IMR-90 (cell line): ENCODE data around the gene ASTN2. TPM values are rescaled to one million over a fixed set of nuclear protein-coding genes. Genes with fewer than 3 reads are reported as not detected.

ENCODE experiments used
- ATAC-seq: fragments of 200-7000 bp; cut with Tn5 transposase; 2 replicates; pipeline ENCODE4 v1.9.1; 2020; ENCODE audit warnings: low read depth, mild to moderate bottlenecking, moderate library complexity
- BruUV-seq: library from RNA; stranded (reverse); fragments of 400-500 nt; replicated peaks from 2 replicates; lab custom pipeline; 2021; lab: Mats Ljungman, UMichigan
- CTCF ChIA-PET: fragments of 300-600 bp; formaldehyde crosslinking; extraction: SDS; loops from one replicate; lab custom pipeline; 2021; ENCODE audit warnings: antibody characterized with exemption; lab: Yijun Ruan, JAX
- POLR2A ChIA-PET: fragments of 300-600 bp; sonication (Branson Sonifier 250); formaldehyde crosslinking; loops from one replicate; lab custom pipeline; 2022; ENCODE audit warnings: antibody characterized with exemption; ENCODE audit not compliant: unreplicated experiment; lab: Charles Lee
- DNase-seq: peaks from one replicate; pipeline ENCODE4 v3.0.0; 2013
- H2AFZ ChIP-seq: replicated peaks from 2 replicates; pipeline ENCODE3; 2013; ENCODE audit warnings: low read length, mild to moderate bottlenecking; ENCODE audit not compliant: poor library complexity
- H2AK5ac ChIP-seq: 2 replicates; pipeline ENCODE4 v1.6.1; 2013; ENCODE audit warnings: low read depth, low read length, inconsistent platforms
- H2AK9ac ChIP-seq: replicated peaks from 2 replicates; pipeline ENCODE3; 2013; ENCODE audit warnings: mild to moderate bottlenecking, low read depth, low read length, moderate library complexity; ENCODE audit not compliant: poor library complexity
- H2BK120ac ChIP-seq: 2 replicates; pipeline ENCODE4 v1.6.1; 2013; ENCODE audit warnings: low read depth, low read length, inconsistent platforms
- H2BK15ac ChIP-seq: 3 replicates; pipeline ENCODE4 v1.6.1; 2013; ENCODE audit warnings: low read depth, low read length, inconsistent platforms
- H2BK20ac ChIP-seq: 2 replicates; pipeline ENCODE4 v1.6.1; 2013; ENCODE audit warnings: low read depth, mild to moderate bottlenecking, inconsistent platforms, low read length, moderate library complexity
- H2BK5ac ChIP-seq: 2 replicates; pipeline ENCODE4 v1.6.1; 2013; ENCODE audit warnings: mild to moderate bottlenecking, low read depth, low read length, inconsistent platforms; ENCODE audit not compliant: poor library complexity, severe bottlenecking
- H3K14ac ChIP-seq: replicated peaks from 2 replicates; pipeline ENCODE4 v1.6.1; 2013; ENCODE audit warnings: low read depth, low read length, inconsistent platforms
- H3K18ac ChIP-seq: 2 replicates; pipeline ENCODE4 v1.6.1; 2013; ENCODE audit warnings: low read depth, low read length, control low read depth
- H3K23ac ChIP-seq: 2 replicates; pipeline ENCODE4 v1.6.1; 2013; ENCODE audit warnings: low read depth, low read length, inconsistent platforms
- H3K27ac ChIP-seq: 2 replicates; pipeline ENCODE4 v1.5.1; 2013; ENCODE audit warnings: mild to moderate bottlenecking, control low read depth, low read length; ENCODE audit not compliant: insufficient read depth
- H3K27me3 ChIP-seq: 2 replicates; pipeline ENCODE4 v1.6.1; 2013; ENCODE audit warnings: low read length; ENCODE audit not compliant: control insufficient read depth, insufficient read depth
- H3K36me3 ChIP-seq: 2 replicates; pipeline ENCODE4 v1.6.1; 2013; ENCODE audit warnings: low read length, mixed read lengths; ENCODE audit not compliant: control insufficient read depth, insufficient read depth
- H3K4ac ChIP-seq: 2 replicates; pipeline ENCODE4 v1.6.1; 2013; ENCODE audit warnings: low read depth, low read length, inconsistent platforms
- H3K4me1 ChIP-seq: 2 replicates; pipeline ENCODE4 v1.6.1; 2013; ENCODE audit warnings: low read length, mixed read lengths; ENCODE audit not compliant: control insufficient read depth, insufficient read depth
- H3K4me2 ChIP-seq: 2 replicates; pipeline ENCODE4 v1.6.1; 2013; ENCODE audit warnings: low read depth, mild to moderate bottlenecking, control low read depth, low read length, moderate library complexity
- H3K4me3 ChIP-seq: 2 replicates; pipeline ENCODE4 v1.5.1; 2013; ENCODE audit warnings: low read depth, mild to moderate bottlenecking, control low read depth, low read length, moderate library complexity; ENCODE audit not compliant: insufficient read depth
- H3K56ac ChIP-seq: 2 replicates; pipeline ENCODE4 v1.6.1; 2013; ENCODE audit warnings: low read length, inconsistent platforms; ENCODE audit not compliant: insufficient read depth; ENCODE audit errors: extremely low read depth
- H3K79me1 ChIP-seq, 2 experiments: 2 replicates each; pipeline ENCODE4 v1.6.1; 2013; ENCODE audit warnings: low read length in 2 of 2, inconsistent platforms in 1 of 2, low read depth in 1 of 2
- H3K9ac ChIP-seq: 2 replicates; pipeline ENCODE4 v1.6.1; 2013; ENCODE audit warnings: low read depth, low read length, control low read depth
- H3K9me1 ChIP-seq: 2 replicates; pipeline ENCODE4 v1.6.1; 2013; ENCODE audit warnings: low read length, inconsistent platforms; ENCODE audit not compliant: insufficient read depth
- H3K9me3 ChIP-seq: 2 replicates; pipeline ENCODE4 v1.6.1; 2013; ENCODE audit warnings: low read length; ENCODE audit not compliant: control insufficient read depth, insufficient read depth
- H4K20me1 ChIP-seq: 2 replicates; pipeline ENCODE4 v1.6.1; 2013; ENCODE audit warnings: low read length, inconsistent platforms; ENCODE audit not compliant: insufficient read depth
- H4K5ac ChIP-seq: 2 replicates; pipeline ENCODE4 v1.6.1; 2013; ENCODE audit warnings: mild to moderate bottlenecking, low read depth, low read length, control low read depth
- H4K8ac ChIP-seq, 2 experiments: 2 replicates each; pipeline ENCODE4 v1.6.1; 2013; ENCODE audit warnings: low read depth in 2 of 2, low read length in 2 of 2, control low read depth in 1 of 2, inconsistent platforms in 1 of 2
- H4K91ac ChIP-seq: 2 replicates; pipeline ENCODE4 v1.6.1; 2013; ENCODE audit warnings: low read depth, low read length, inconsistent platforms; ENCODE audit not compliant: insufficient read depth
- BHLHE40 ChIP-seq: fragments of 150-350 bp; IDR thresholded peaks from 2 replicates; pipeline ENCODE4 v1.6.1; 2016; ENCODE audit warnings: mild to moderate bottlenecking, low read depth, low read length
- CEBPB ChIP-seq: IDR thresholded peaks from 2 replicates; pipeline ENCODE4 v1.6.1; 2012; ENCODE audit warnings: low read depth, low read length, improper control_type of control experiment
- CHD1 ChIP-seq: IDR thresholded peaks from 2 replicates; pipeline ENCODE4 v1.6.1; 2012; ENCODE audit warnings: low read depth, low read length, improper control_type of control experiment
- ELK1 ChIP-seq: fragments of 150-350 bp; IDR thresholded peaks from 2 replicates; pipeline ENCODE4 v1.6.1; 2016; ENCODE audit warnings: low read depth, mild to moderate bottlenecking, low read length, moderate library complexity, borderline replicate concordance
- FOS ChIP-seq: fragments of 150-350 bp; IDR thresholded peaks from 2 replicates; pipeline ENCODE4 v1.6.1; 2016; ENCODE audit warnings: low read depth, low read length
- MAFK ChIP-seq: IDR thresholded peaks from 2 replicates; pipeline ENCODE4 v1.6.1; 2012; ENCODE audit warnings: low read depth, low read length, improper control_type of control experiment
- MAZ ChIP-seq: IDR thresholded peaks from 2 replicates; pipeline ENCODE4 v1.6.1; 2012; ENCODE audit warnings: low read depth, mild to moderate bottlenecking, low read length, improper control_type of control experiment, moderate library complexity, borderline replicate concordance
- NFE2L2 ChIP-seq: fragments of 150-350 bp; IDR thresholded peaks from 2 replicates; pipeline ENCODE4 v1.6.1; 2016; ENCODE audit warnings: low read depth, mild to moderate bottlenecking, low read length
- RCOR1 ChIP-seq: IDR thresholded peaks from 2 replicates; pipeline ENCODE4 v1.6.1; 2012; ENCODE audit warnings: mild to moderate bottlenecking, low read length, improper control_type of control experiment; ENCODE audit not compliant: insufficient replicate concordance
- RFX5 ChIP-seq: IDR thresholded peaks from 2 replicates; pipeline ENCODE4 v1.8.0; 2012; ENCODE audit warnings: low read depth, mild to moderate bottlenecking, low read length, moderate library complexity
- USF2 ChIP-seq: fragments of 150-350 bp; IDR thresholded peaks from 2 replicates; pipeline ENCODE4 v1.6.1; 2017; ENCODE audit warnings: mild to moderate bottlenecking, antibody characterized with exemption, low read length, low read depth
- WGBS, 2 experiments: methylation state at CpG; one replicate each; pipeline versions ENCODE4 v1.1.5 to v1.1.7; 2013; ENCODE audit warnings: missing lambda C conversion rate in 2 of 2; ENCODE audit not compliant: insufficient read length in 1 of 2; ENCODE audit errors: extremely low coverage in 2 of 2; 5-methylcytosine and 5-hydroxymethylcytosine counted together
- dilution Hi-C: fragments of 300-500 bp; cut with HindIII; formaldehyde crosslinking; loops from one replicate; pipeline ENCODE4 v1.14.3; 2018; ENCODE audit warnings: low sequenced_read_pairs; ENCODE audit not compliant: unreplicated experiment
- in situ Hi-C: fragments of 300-500 bp; cut with MboI; formaldehyde crosslinking; loops from 3 replicates; pipeline ENCODE4 v1.14.3; 2019; ENCODE audit warnings: low sequenced_read_pairs, inconsistent platforms, mixed read lengths
- intact Hi-C: fragments of 100-400 bp; cut with micrococcal nuclease; formaldehyde crosslinking; loops from 2 replicates; pipeline ENCODE4 v1.10.0; 2022
- polyA plus RNA-seq, 3 experiments: library from polyadenylated mRNA; depleted of rRNA; stranded (reverse); fragments of >200 nt; gene quantifications; 2 replicates each; pipeline ENCODE4 v1.2.3, GENCODE V29; 2012; ENCODE audit warnings: low replicate concordance in 1 of 3
- total RNA-seq: library from RNA; depleted of rRNA; stranded (reverse); fragments of >200 nt; gene quantifications from 2 replicates; pipeline ENCODE4 v1.2.3, GENCODE V29; 2012

ASTN2 gene
- total and polyA plus RNA-seq, 2 of the 4 experiments (the other 2 are of a cell fraction) = 3.8 to 6.8 TPM

- H3K4me2 ChIP-seq = no peak overlapping the region
- WGBS, 2 experiments = 33% methylated on average over 1 of the region's 3 CpGs; no CpG with 5 or more reads in 1 of the 2 experiments
- H3K4ac ChIP-seq = no peak overlapping the region
- H4K20me1 ChIP-seq = no peaks in the 10 kb centered on the region
- no peaks in the 10 kb centered on the region for H3K4me1 ChIP-seq
- H3K14ac ChIP-seq = no peak overlapping the region
- H3K23ac ChIP-seq = no peak overlapping the region
- H2AK9ac ChIP-seq = no peak overlapping the region
- H3K27ac ChIP-seq = no peak overlapping the region
- ATAC-seq = no peak
- ChIA-PET CTCF (no interaction called here), POLR2A (no interaction called here)
- H3K36me3 ChIP-seq = no peaks in the 10 kb centered on the region
- H4K8ac ChIP-seq = no peak overlapping the region
- H3K9me1 ChIP-seq = no peaks in the 10 kb centered on the region; the same call in 1 of the 2 replicates
- H3K9me3 ChIP-seq = no peaks in the 10 kb centered on the region
- dilution Hi-C loops (no loop called here), in situ Hi-C loops (no loop called here), intact Hi-C loops (no loop called here)
- H3K9ac ChIP-seq = no peak overlapping the region
- H3K4me3 ChIP-seq = no peak overlapping the region
- TF ChIP-seq NFE2L2 (no peak), RFX5 (no peak), ELK1 (no peak), MAFK (no peak), CHD1 (no peak), FOS (no peak), BHLHE40 (no peak), USF2 (no peak), RCOR1 (no peak), MAZ (no peak), CEBPB (no peak)
- no peak overlapping the region for H4K5ac ChIP-seq
- H2BK15ac ChIP-seq = no peak overlapping the region
- H3K79me1 ChIP-seq = no peaks in the 10 kb centered on the region
- H2AFZ ChIP-seq = no peak overlapping the region
- no peak overlapping the region for H2AK5ac ChIP-seq
- H4K91ac ChIP-seq = no peak overlapping the region
- peaks cover 6% of the 10 kb centered on the region; the same call in 1 of the 2 replicates for H3K27me3 ChIP-seq
- H2BK5ac ChIP-seq = no peak overlapping the region
- no peak overlapping the region for H3K56ac ChIP-seq
- no peak for DNase-seq
- H2BK20ac ChIP-seq = no peak overlapping the region
- no TSS peak for BruUV-seq
- H2BK120ac ChIP-seq = no peak overlapping the region
- no peak overlapping the region for H3K18ac ChIP-seq
Measured at GRCh38 chr9:116929621-116930020, 485.2 kb downstream of the ASTN2 start.
